Measurements from ENCODE around the gene TDRD1.

Gene TDRD1

GRCh38 chr10:114271075-114271778 is 92.1 kb downstream of the TDRD1 start:
- H2BK120ac ChIP-seq (ENCODE audit: low read depth, low read length), result no peak overlapping the region
- no peak for DNase-seq
- no CpG with 5 or more reads among the region's 3 CpGs for WGBS (ENCODE audit: extremely low coverage, insufficient coverage, low lambda C conversion rate)
- H3K79me1 ChIP-seq (ENCODE audit: low read length), result no peaks in the 10 kb centered on the region
- no peak overlapping the region for H3K23ac ChIP-seq (ENCODE audit: low read length)
- no peak overlapping the region for H2BK5ac ChIP-seq (ENCODE audit: low read length)
- H3K36me3 ChIP-seq (ENCODE audit: control insufficient read depth, insufficient read depth, low read length), result no peaks in the 10 kb centered on the region
- no peak overlapping the region for H3K9ac ChIP-seq (ENCODE audit: low read length)
- no peaks in the 10 kb centered on the region for H3K79me2 ChIP-seq (ENCODE audit: control insufficient read depth, insufficient read depth, low read length)
- no peak overlapping the region for H3K27ac ChIP-seq (ENCODE audit: low read depth, low read length)
- H3K4me3 ChIP-seq (ENCODE audit: low read length), result no peak overlapping the region
- H2AK5ac ChIP-seq (ENCODE audit: low read length), result no peak overlapping the region
- H3K4ac ChIP-seq (ENCODE audit: low read depth, low read length), result no peak overlapping the region
- H3K56ac ChIP-seq (ENCODE audit: low read length), result no peak overlapping the region
- H4K5ac ChIP-seq (ENCODE audit: low read length), result no peak overlapping the region
- H3K4me1 ChIP-seq (ENCODE audit: control insufficient read depth, low read depth, low read length), result no peaks in the 10 kb centered on the region
- no peak overlapping the region for H4K8ac ChIP-seq (ENCODE audit: low read depth, low read length)
- no peak overlapping the region for H3K18ac ChIP-seq (ENCODE audit: low read length)
- H3K4me2 ChIP-seq (ENCODE audit: low read length), result no peak overlapping the region
- H2BK15ac ChIP-seq (replicated peaks; ENCODE audit: low read depth), result no peak overlapping the region
- H3K27me3 ChIP-seq (ENCODE audit: insufficient read depth, low read length, poor library complexity), result no peaks in the 10 kb centered on the region

- Histone ChIP-seq H3K56ac (ENCODE audit: low read length) (no peak overlapping the region), H2BK15ac (replicated peaks; ENCODE audit: low read depth) (no peak overlapping the region), H3K36me3 (ENCODE audit: control insufficient read depth, insufficient read depth, low read length) (no peaks in the 10 kb centered on the region), H3K4me1 (ENCODE audit: control insufficient read depth, low read depth, low read length) (no peaks in the 10 kb centered on the region), H2BK5ac (ENCODE audit: low read length) (no peak overlapping the region), H3K79me2 (ENCODE audit: control insufficient read depth, insufficient read depth, low read length) (no peaks in the 10 kb centered on the region), H3K23ac (ENCODE audit: low read length) (no peak overlapping the region), H3K4me3 (ENCODE audit: low read length) (no peak overlapping the region), H2BK120ac (ENCODE audit: low read depth, low read length) (no peak overlapping the region), H3K27me3 (ENCODE audit: insufficient read depth, low read length, poor library complexity) (no peaks in the 10 kb centered on the region), H3K9ac (ENCODE audit: low read length) (no peak overlapping the region), H3K4ac (ENCODE audit: low read depth, low read length) (no peak overlapping the region), H4K8ac (ENCODE audit: low read depth, low read length) (no peak overlapping the region), H4K5ac (ENCODE audit: low read length) (no peak overlapping the region), H3K4me2 (ENCODE audit: low read length) (no peak overlapping the region), H3K27ac (ENCODE audit: low read depth, low read length) (no peak overlapping the region), H3K18ac (ENCODE audit: low read length) (no peak overlapping the region), H2AK5ac (ENCODE audit: low read length) (no peak overlapping the region), H3K79me1 (ENCODE audit: low read length) (no peaks in the 10 kb centered on the region)
- no peak for DNase-seq
- no CpG with 5 or more reads among the region's 4 CpGs for WGBS (ENCODE audit: extremely low coverage, insufficient coverage, low lambda C conversion rate)
Measured at GRCh38 chr10:114271779-114272167, 92.6 kb downstream of the TDRD1 start.

- H2BK120ac ChIP-seq (ENCODE audit: low read depth, low read length), result no peak overlapping the region
- no peaks in the 10 kb centered on the region for H3K79me2 ChIP-seq (ENCODE audit: control insufficient read depth, insufficient read depth, low read length)
- H3K79me1 ChIP-seq (ENCODE audit: low read length), result no peaks in the 10 kb centered on the region
- no peak overlapping the region for H3K9ac ChIP-seq (ENCODE audit: low read length)
- DNase-seq, result no peak
- H3K18ac ChIP-seq (ENCODE audit: low read length), result no peak overlapping the region
- no CpG with 5 or more reads among the region's 6 CpGs for WGBS (ENCODE audit: extremely low coverage, insufficient coverage, low lambda C conversion rate)
- H3K36me3 ChIP-seq (ENCODE audit: control insufficient read depth, insufficient read depth, low read length), result no peaks in the 10 kb centered on the region
- no peak overlapping the region for H2BK5ac ChIP-seq (ENCODE audit: low read length)
- no peak overlapping the region for H4K8ac ChIP-seq (ENCODE audit: low read depth, low read length)
- H4K5ac ChIP-seq (ENCODE audit: low read length), result no peak overlapping the region
- H2AK5ac ChIP-seq (ENCODE audit: low read length), result no peak overlapping the region
- no peaks in the 10 kb centered on the region for H3K27me3 ChIP-seq (ENCODE audit: insufficient read depth, low read length, poor library complexity)
- no peak overlapping the region for H3K4me3 ChIP-seq (ENCODE audit: low read length)
- no peaks in the 10 kb centered on the region for H3K4me1 ChIP-seq (ENCODE audit: control insufficient read depth, low read depth, low read length)
- H3K23ac ChIP-seq (ENCODE audit: low read length), result no peak overlapping the region
- no peak overlapping the region for H3K56ac ChIP-seq (ENCODE audit: low read length)
- H3K4ac ChIP-seq (ENCODE audit: low read depth, low read length), result no peak overlapping the region
- no peak overlapping the region for H3K4me2 ChIP-seq (ENCODE audit: low read length)
- H3K27ac ChIP-seq (ENCODE audit: low read depth, low read length), result no peak overlapping the region
- no peak overlapping the region for H2BK15ac ChIP-seq (replicated peaks; ENCODE audit: low read depth)
Measured at GRCh38 chr10:114272696-114273095, 93.5 kb downstream of the TDRD1 start.

- WGBS (ENCODE audit: extremely low coverage, insufficient coverage, low lambda C conversion rate), result no CpG with 5 or more reads among the region's 3 CpGs
- no peak for DNase-seq
Measured at GRCh38 chr10:114273910-114274309, 94.8 kb downstream of the TDRD1 start.

GRCh38 chr10:114274616-114275453 is 95.7 kb downstream of the TDRD1 start:
- no peak overlapping the region for H3K4ac ChIP-seq (ENCODE audit: low read depth, low read length)
- no peak overlapping the region for H4K5ac ChIP-seq (ENCODE audit: low read length)
- DNase-seq, result no peak
- H3K4me2 ChIP-seq (ENCODE audit: low read length), result no peak overlapping the region
- H3K27me3 ChIP-seq (ENCODE audit: insufficient read depth, low read length, poor library complexity), result no peaks in the 10 kb centered on the region
- no peak overlapping the region for H3K27ac ChIP-seq (ENCODE audit: low read depth, low read length)
- WGBS (ENCODE audit: extremely low coverage, insufficient coverage, low lambda C conversion rate), result no CpG with 5 or more reads among the region's 16 CpGs
- no peak overlapping the region for H3K18ac ChIP-seq (ENCODE audit: low read length)
- no peaks in the 10 kb centered on the region for H3K36me3 ChIP-seq (ENCODE audit: control insufficient read depth, insufficient read depth, low read length)
- no peak overlapping the region for H3K56ac ChIP-seq (ENCODE audit: low read length)
- no peak overlapping the region for H2BK15ac ChIP-seq (replicated peaks; ENCODE audit: low read depth)
- no peak overlapping the region for H3K23ac ChIP-seq (ENCODE audit: low read length)
- H3K4me1 ChIP-seq (ENCODE audit: control insufficient read depth, low read depth, low read length), result no peaks in the 10 kb centered on the region
- H3K4me3 ChIP-seq (ENCODE audit: low read length), result no peak overlapping the region
- no peaks in the 10 kb centered on the region for H3K79me1 ChIP-seq (ENCODE audit: low read length)
- H4K8ac ChIP-seq (ENCODE audit: low read depth, low read length), result no peak overlapping the region
- no peaks in the 10 kb centered on the region for H3K79me2 ChIP-seq (ENCODE audit: control insufficient read depth, insufficient read depth, low read length)
- H3K9ac ChIP-seq (ENCODE audit: low read length), result no peak overlapping the region
- H2BK120ac ChIP-seq (ENCODE audit: low read depth, low read length), result no peak overlapping the region
- H2BK5ac ChIP-seq (ENCODE audit: low read length), result no peak overlapping the region
- no peak overlapping the region for H2AK5ac ChIP-seq (ENCODE audit: low read length)

More at GRCh38 chr10:114273910-114274309, 94.8 kb downstream of the TDRD1 start:
- no peak overlapping the region for H3K4ac ChIP-seq (ENCODE audit: low read depth, low read length)
- no peaks in the 10 kb centered on the region for H3K79me2 ChIP-seq (ENCODE audit: control insufficient read depth, insufficient read depth, low read length)
- no peak overlapping the region for H3K27ac ChIP-seq (ENCODE audit: low read depth, low read length)
- H3K23ac ChIP-seq (ENCODE audit: low read length), result no peak overlapping the region
- H3K56ac ChIP-seq (ENCODE audit: low read length), result no peak overlapping the region
- no peak overlapping the region for H2BK5ac ChIP-seq (ENCODE audit: low read length)
- H3K4me1 ChIP-seq (ENCODE audit: control insufficient read depth, low read depth, low read length), result no peaks in the 10 kb centered on the region
- H4K5ac ChIP-seq (ENCODE audit: low read length), result no peak overlapping the region
- no peaks in the 10 kb centered on the region for H3K27me3 ChIP-seq (ENCODE audit: insufficient read depth, low read length, poor library complexity)
- no peaks in the 10 kb centered on the region for H3K36me3 ChIP-seq (ENCODE audit: control insufficient read depth, insufficient read depth, low read length)
- H2BK15ac ChIP-seq (replicated peaks; ENCODE audit: low read depth), result no peak overlapping the region
- H2BK120ac ChIP-seq (ENCODE audit: low read depth, low read length), result no peak overlapping the region
- H3K4me3 ChIP-seq (ENCODE audit: low read length), result no peak overlapping the region
- H2AK5ac ChIP-seq (ENCODE audit: low read length), result no peak overlapping the region
- no peak overlapping the region for H3K4me2 ChIP-seq (ENCODE audit: low read length)
- no peaks in the 10 kb centered on the region for H3K79me1 ChIP-seq (ENCODE audit: low read length)
- no peak overlapping the region for H4K8ac ChIP-seq (ENCODE audit: low read depth, low read length)
- H3K18ac ChIP-seq (ENCODE audit: low read length), result no peak overlapping the region
- H3K9ac ChIP-seq (ENCODE audit: low read length), result no peak overlapping the region

Data from mesendoderm (in vitro differentiated cells).